Lung (tissue), 12 donors: ENCODE data around the gene CNR2. TPM values are rescaled to one million over a fixed set of nuclear protein-coding genes. Genes with fewer than 3 reads are reported as not detected.
"Not testable (repeated sequence)": the region's sequence is repeated elsewhere in the genome, so short reads cannot be mapped to it uniquely, and the experiment has no call there.

Experiments
- ATAC-seq: fragments of 200-7000 bp; cut with Tn5 transposase; one replicate; pipeline ENCODE4 v1.9.1; 2020; ENCODE audit warnings: moderate number of reproducible peaks; ENCODE audit not compliant: insufficient read depth, low FRiP score
- DNase-seq, 3 donors: peaks; one replicate each; pipeline ENCODE4 v3.0.0-alpha.2; 2013 to 2017
- H3K27ac ChIP-seq, 2 donors: one replicate each; pipeline ENCODE4 v1.5.1; 2013; ENCODE audit warnings: mild to moderate bottlenecking in 2 of 2, moderate library complexity in 2 of 2, control low read depth in 1 of 2, inconsistent platforms in 1 of 2, low read depth in 1 of 2, low read length in 1 of 2
- H3K27me3 ChIP-seq, 3 donors: one replicate each; pipeline ENCODE4 v1.5.1; 2013; ENCODE audit warnings: low read length in 2 of 3; ENCODE audit not compliant: control insufficient read depth in 3 of 3, insufficient read depth in 3 of 3
- H3K36me3 ChIP-seq, 4 donors: one replicate each; pipeline ENCODE4 v1.5.1; 2013; ENCODE audit warnings: low read length in 4 of 4, mild to moderate bottlenecking in 1 of 4, moderate library complexity in 1 of 4; ENCODE audit not compliant: control insufficient read depth in 4 of 4, insufficient read depth in 4 of 4
- H3K4me1 ChIP-seq, 5 donors: one replicate each; pipeline ENCODE4 v1.5.1; 2013; ENCODE audit warnings: low read length in 5 of 5, mild to moderate bottlenecking in 2 of 5, moderate library complexity in 1 of 5; ENCODE audit not compliant: control insufficient read depth in 5 of 5, insufficient read depth in 5 of 5
- H3K4me3 ChIP-seq: one replicate; pipeline ENCODE4 v1.5.1; 2013; ENCODE audit warnings: mild to moderate bottlenecking, control low read depth, moderate library complexity
- H3K9ac ChIP-seq, 2 donors: one replicate each; pipeline ENCODE4 v1.5.1; 2013; ENCODE audit warnings: low read length in 2 of 2, control low read depth in 1 of 2; ENCODE audit not compliant: insufficient read depth in 1 of 2
- H3K9me3 ChIP-seq, 4 donors: one replicate each; pipeline ENCODE4 v1.5.1; 2013; ENCODE audit warnings: low read length in 3 of 4, mild to moderate bottlenecking in 1 of 4, moderate library complexity in 1 of 4; ENCODE audit not compliant: control insufficient read depth in 4 of 4, insufficient read depth in 3 of 4
- WGBS, 2 donors: extraction: QIAGEN DNeasy Blood & Tissue Kit; methylation state at CpG; one replicate each; pipeline ENCODE4 v1.1.7; 2013; 5-methylcytosine and 5-hydroxymethylcytosine counted together
- polyA plus RNA-seq, 2 donors: library from polyadenylated mRNA; stranded (reverse); fragments of 200-250 nt; gene quantifications; one replicate each; pipeline ENCODE4 v1.2.1, GENCODE V29; 2013
- total RNA-seq, 2 donors: library from RNA; depleted of rRNA in 1 of 2; stranded (reverse); fragments of >200 nt in 1 of 2; gene quantifications; one replicate each; pipeline ENCODE4 v1.2.1, GENCODE V29; 2014 to 2021
- TF ChIP-seq, protein P1 (sequence below): IDR thresholded peaks from 2 replicates; pipeline ENCODE4 v1.5.1; 2012; ENCODE audit warnings: mild to moderate bottlenecking; ENCODE audit errors: control extremely low read depth, extremely low read depth
- donor health status: control.
- donor health status: control.
- donor health status: Bipolar disorder and iron deficiency.
- donor health status: healthy.
- donor health status: DM: yes; HTN: yes; CAD: no.

CNR2 gene
- total and polyA plus RNA-seq, 4 donors = 0.04 to 0.46 (median 0.10) TPM

DNA sequence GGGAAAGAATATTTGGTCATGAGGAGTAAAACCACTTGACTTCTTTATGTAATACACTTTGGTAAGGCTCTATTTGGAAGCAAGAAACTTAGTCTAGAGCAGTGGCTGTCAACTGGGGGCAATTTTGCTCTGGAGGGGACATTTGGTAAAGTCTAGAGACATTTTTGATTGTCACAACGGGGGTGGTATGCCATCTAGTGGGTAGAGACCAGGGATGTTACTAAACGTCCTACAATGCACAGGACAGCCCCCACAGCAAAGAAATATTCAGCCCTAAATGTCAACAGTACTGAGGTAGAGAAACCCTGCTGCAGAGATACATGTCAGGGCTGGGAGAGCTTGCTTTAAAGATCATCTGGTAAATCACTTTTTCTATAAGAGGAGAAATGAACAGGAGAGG is 58.6 kb downstream of the CNR2 start:
- Histone ChIP-seq H3K27ac (no peak overlapping the region), H3K36me3 (peaks cover 0 to 7% (median 5%) of the 10 kb centered on the region in 4 donors), H3K27me3 (no peaks in the 10 kb centered on the region), H3K4me3 (no peak overlapping the region), H3K9ac (no peak overlapping the region), H3K4me1 (no peaks in the 10 kb centered on the region), H3K9me3 (no peaks in the 10 kb centered on the region)
- TF ChIP-seq, protein P1, sequence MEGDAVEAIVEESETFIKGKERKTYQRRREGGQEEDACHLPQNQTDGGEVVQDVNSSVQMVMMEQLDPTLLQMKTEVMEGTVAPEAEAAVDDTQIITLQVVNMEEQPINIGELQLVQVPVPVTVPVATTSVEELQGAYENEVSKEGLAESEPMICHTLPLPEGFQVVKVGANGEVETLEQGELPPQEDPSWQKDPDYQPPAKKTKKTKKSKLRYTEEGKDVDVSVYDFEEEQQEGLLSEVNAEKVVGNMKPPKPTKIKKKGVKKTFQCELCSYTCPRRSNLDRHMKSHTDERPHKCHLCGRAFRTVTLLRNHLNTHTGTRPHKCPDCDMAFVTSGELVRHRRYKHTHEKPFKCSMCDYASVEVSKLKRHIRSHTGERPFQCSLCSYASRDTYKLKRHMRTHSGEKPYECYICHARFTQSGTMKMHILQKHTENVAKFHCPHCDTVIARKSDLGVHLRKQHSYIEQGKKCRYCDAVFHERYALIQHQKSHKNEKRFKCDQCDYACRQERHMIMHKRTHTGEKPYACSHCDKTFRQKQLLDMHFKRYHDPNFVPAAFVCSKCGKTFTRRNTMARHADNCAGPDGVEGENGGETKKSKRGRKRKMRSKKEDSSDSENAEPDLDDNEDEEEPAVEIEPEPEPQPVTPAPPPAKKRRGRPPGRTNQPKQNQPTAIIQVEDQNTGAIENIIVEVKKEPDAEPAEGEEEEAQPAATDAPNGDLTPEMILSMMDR = no peak
- ATAC-seq (no peak), DNase-seq (no peak)
- 36 to 51% methylated on average over 2 of the region's 2 CpGs for WGBS, 2 donors

DNA sequence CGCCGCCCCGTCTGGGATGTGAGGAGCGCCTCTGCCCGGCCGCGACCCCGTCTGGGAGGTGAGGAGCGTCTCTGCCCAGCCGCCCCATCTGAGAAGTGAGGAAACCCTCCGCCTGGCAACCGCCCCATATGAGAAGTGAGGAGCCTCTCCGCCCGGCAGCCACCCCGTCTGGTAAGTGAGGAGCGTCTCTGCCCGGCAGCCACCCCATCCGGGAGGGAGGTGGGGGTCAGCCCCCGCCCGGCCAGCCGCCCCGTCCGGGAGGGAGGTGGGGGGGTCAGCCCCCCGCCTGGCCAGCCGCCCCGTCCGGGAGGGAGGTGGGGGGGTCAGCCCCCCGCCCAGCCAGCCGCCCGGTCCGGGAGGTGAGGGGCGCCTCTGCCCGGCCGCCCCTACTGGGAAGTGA is 60.0 kb downstream of the CNR2 start:
- ATAC-seq, H3K4me1 ChIP-seq, H3K4me3 ChIP-seq, H3K9me3 ChIP-seq, H3K9ac ChIP-seq, DNase-seq, H3K27ac ChIP-seq, H3K27me3 ChIP-seq, H3K36me3 ChIP-seq: not testable (repeated sequence)
- WGBS, 2 donors = 94 to 99% methylated on average over 9 to 24 of the region's 34 CpGs

DNA sequence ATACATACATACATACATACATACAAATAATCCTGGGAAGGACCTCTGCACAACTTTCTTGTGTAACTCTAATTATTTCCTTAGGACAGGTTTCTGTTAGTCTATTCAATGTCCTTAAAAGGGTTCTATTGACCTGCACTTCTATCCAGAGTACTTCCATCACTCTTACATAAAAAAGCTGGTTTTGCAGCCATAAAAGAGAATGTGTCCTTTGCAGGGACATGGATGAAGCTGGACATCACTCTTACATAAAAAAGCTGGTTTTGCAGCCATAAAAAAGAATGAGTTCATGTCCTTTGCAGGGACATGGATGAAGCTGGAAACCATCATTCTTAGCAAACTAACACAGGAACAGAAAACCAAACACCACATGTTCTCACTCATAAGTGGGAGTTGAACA is 61.8 kb downstream of the CNR2 start:
- H3K27me3 ChIP-seq, H3K9me3 ChIP-seq, H3K36me3 ChIP-seq, ATAC-seq, H3K4me3 ChIP-seq, H3K9ac ChIP-seq, DNase-seq, H3K27ac ChIP-seq, H3K4me1 ChIP-seq: not testable (repeated sequence)

DNA sequence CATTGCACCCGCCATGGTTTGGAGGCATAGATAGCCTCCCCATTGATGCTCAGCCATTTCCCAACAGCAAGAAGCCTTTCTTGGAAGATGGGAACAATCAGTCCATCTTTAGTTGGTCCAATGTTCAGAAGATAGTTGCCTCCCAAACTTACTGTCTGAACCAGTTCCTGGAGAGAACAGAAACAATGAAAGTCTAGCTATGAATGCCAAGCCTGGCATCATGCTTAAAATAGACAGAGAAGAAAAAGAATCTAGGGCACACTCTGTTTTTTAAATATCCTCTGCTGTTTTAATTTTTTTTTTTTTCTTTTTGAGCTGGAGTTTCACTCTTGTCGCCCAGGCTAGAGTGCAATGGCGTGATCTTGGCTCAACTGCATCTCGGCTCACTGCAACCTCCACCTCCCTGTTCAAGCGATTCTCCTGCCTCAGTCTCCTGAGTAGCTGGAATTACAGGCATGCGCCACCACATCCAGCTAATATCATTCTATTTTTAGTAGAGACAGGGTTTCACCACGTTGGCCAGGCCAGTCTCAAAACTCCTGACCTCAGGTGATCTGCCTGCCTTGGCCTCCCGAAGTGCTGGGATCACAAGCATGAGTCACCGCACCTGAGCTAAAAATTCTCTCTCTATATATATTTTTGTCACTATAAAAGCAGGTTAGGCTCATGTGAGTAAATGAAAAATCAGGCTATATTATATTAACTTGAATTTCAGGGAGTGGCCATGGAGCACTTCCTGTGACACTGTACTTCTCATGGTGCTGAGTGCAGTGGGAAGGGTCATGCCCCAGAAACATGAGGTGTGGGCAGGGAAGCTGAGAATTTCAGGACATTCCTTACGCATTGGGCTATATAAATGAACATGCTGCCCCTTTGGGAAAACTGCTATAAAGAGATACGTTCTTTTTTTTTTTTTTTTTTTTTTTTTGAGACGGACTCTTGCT is 64.2 kb downstream of the CNR2 start:
- no peak overlapping the region for H3K4me3 ChIP-seq
- H3K27ac ChIP-seq = peak overlapping the region in 1 of 2 donors; percentile 62
- ATAC-seq = no peak
- H3K27me3 ChIP-seq = no peaks in the 10 kb centered on the region
- no peak overlapping the region for H3K9ac ChIP-seq
- no peak for DNase-seq
- 90 to 94% methylated on average over 11 to 12 of the region's 12 CpGs for WGBS, 2 donors
- peaks cover 0 to 5% (median 0%) of the 10 kb centered on the region in 5 donors for H3K4me1 ChIP-seq
- TF ChIP-seq, protein P1 = no peak
- H3K9me3 ChIP-seq = no peaks in the 10 kb centered on the region
- peaks cover 0 to 10% (median 9%) of the 10 kb centered on the region in 4 donors for H3K36me3 ChIP-seq

DNA sequence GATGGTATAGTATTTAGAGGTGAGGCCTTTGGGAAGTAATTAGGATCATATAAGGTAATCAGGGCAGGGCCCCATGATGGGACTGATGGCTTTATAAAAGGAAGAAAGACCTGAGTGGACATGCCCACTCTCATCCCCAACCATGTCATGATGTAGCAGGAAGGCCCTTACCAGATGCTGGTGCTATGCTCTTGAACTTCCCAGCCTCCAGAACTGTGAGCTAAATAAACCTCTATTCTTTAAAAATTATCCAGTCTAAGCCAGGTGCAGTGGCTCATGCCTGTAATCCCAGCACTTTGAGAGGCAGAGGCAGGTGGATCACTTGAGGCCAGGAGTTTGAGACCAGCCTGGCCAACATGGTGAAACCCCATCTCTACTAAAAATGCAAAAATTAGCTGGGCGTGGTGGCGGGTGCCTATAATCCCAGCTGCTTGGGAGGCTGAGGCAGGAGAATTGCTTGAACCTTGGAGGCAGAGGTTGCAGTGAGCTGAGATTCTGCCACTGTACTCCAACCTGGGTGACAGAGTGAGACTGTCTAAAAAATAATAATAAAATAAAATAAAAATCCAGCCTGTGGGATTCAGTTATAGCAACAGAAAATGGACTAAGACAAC is 65.6 kb downstream of the CNR2 start:
- not testable (repeated sequence) for DNase-seq, H3K4me1 ChIP-seq, H3K9ac ChIP-seq, H3K27ac ChIP-seq, ATAC-seq, H3K4me3 ChIP-seq, H3K27me3 ChIP-seq, H3K9me3 ChIP-seq
- peaks cover 0 to 10% (median 9%) of the 10 kb centered on the region in 4 donors for H3K36me3 ChIP-seq
- WGBS, 2 donors = 94 to 100% methylated on average over 2 of the region's 2 CpGs
